H9 (cell line): ENCODE data around the gene CHSY3. TPM values are rescaled to one million over a fixed set of nuclear protein-coding genes. Genes with fewer than 3 reads are reported as not detected.

Source experiments
- DNase-seq: peaks from one replicate; pipeline ENCODE4 v3.0.0-alpha.2; 2017
- H2AFZ ChIP-seq: one replicate; pipeline ENCODE4 v1.6.1; 2013; ENCODE audit warnings: mild to moderate bottlenecking, low read length, control low read depth, moderate library complexity
- H2AK5ac ChIP-seq: 2 replicates; pipeline ENCODE4 v1.6.1; 2013; ENCODE audit warnings: low read length, control low read depth, mixed read lengths; ENCODE audit not compliant: insufficient read length
- H2BK120ac ChIP-seq: one replicate; pipeline ENCODE4 v1.6.1; 2013; ENCODE audit warnings: low read depth, mild to moderate bottlenecking, low read length, control low read depth, inconsistent platforms; ENCODE audit not compliant: poor library complexity, severe bottlenecking
- H2BK12ac ChIP-seq: 2 replicates; pipeline ENCODE4 v1.6.1; 2013; ENCODE audit warnings: low read length, control low read depth, mixed read lengths, low read depth; ENCODE audit not compliant: insufficient read length
- H2BK15ac ChIP-seq: 2 replicates; pipeline ENCODE4 v1.6.1; 2013; ENCODE audit warnings: low read depth, low read length, control low read depth
- H2BK20ac ChIP-seq: one replicate; pipeline ENCODE4 v1.6.1; 2013; ENCODE audit warnings: low read depth, mild to moderate bottlenecking, low read length, control low read depth, inconsistent platforms; ENCODE audit not compliant: poor library complexity, severe bottlenecking
- H2BK5ac ChIP-seq: 2 replicates; pipeline ENCODE4 v1.6.1; 2013; ENCODE audit warnings: low read length, control low read depth, mixed read lengths; ENCODE audit not compliant: insufficient read length
- H3K14ac ChIP-seq: 2 replicates; pipeline ENCODE4 v1.6.1; 2013; ENCODE audit warnings: low read length, control low read depth; ENCODE audit not compliant: insufficient read depth
- H3K18ac ChIP-seq: 2 replicates; pipeline ENCODE4 v1.6.1; 2013; ENCODE audit warnings: low read depth, mild to moderate bottlenecking, mixed read lengths, low read length, control low read depth; ENCODE audit not compliant: insufficient read length
- H3K23ac ChIP-seq: 2 replicates; pipeline ENCODE4 v1.6.1; 2013; ENCODE audit warnings: low read length, control low read depth, mixed read lengths, low read depth; ENCODE audit not compliant: insufficient read length
- H3K23me2 ChIP-seq: 2 replicates; pipeline ENCODE4 v1.6.1; 2013; ENCODE audit warnings: low read depth, mild to moderate bottlenecking, mixed read lengths, low read length, control low read depth; ENCODE audit not compliant: insufficient read length, poor library complexity, severe bottlenecking
- H3K27ac ChIP-seq: 2 replicates; pipeline ENCODE4 v1.5.1; 2013; ENCODE audit warnings: low read length, control low read depth, mixed read lengths, low read depth; ENCODE audit not compliant: insufficient read length
- H3K27me3 ChIP-seq: 2 replicates; pipeline ENCODE4 v1.6.1; 2013; ENCODE audit warnings: low read length, control low read depth, inconsistent platforms; ENCODE audit not compliant: insufficient read depth
- H3K4ac ChIP-seq: 2 replicates; pipeline ENCODE4 v1.6.1; 2013; ENCODE audit warnings: low read depth, mild to moderate bottlenecking, control low read depth, inconsistent platforms, low read length, moderate library complexity
- H3K4me1 ChIP-seq: 2 replicates; pipeline ENCODE4 v1.6.1; 2013; ENCODE audit warnings: low read length, control low read depth, inconsistent platforms; ENCODE audit not compliant: insufficient read depth
- H3K4me2 ChIP-seq: 2 replicates; pipeline ENCODE4 v1.6.1; 2013; ENCODE audit warnings: low read length, control low read depth, mixed read lengths; ENCODE audit not compliant: insufficient read length, insufficient read depth
- H3K56ac ChIP-seq: 2 replicates; pipeline ENCODE4 v1.6.1; 2013; ENCODE audit warnings: low read depth, mild to moderate bottlenecking, mixed read lengths, low read length, control low read depth; ENCODE audit not compliant: insufficient read length
- H3K79me1 ChIP-seq: 2 replicates; pipeline ENCODE4 v1.6.1; 2013; ENCODE audit warnings: low read depth, mild to moderate bottlenecking, moderate library complexity, low read length, control low read depth, inconsistent platforms; ENCODE audit not compliant: insufficient read depth, poor library complexity, severe bottlenecking
- H3K79me2 ChIP-seq: 2 replicates; pipeline ENCODE4 v1.6.1; 2013; ENCODE audit warnings: low read length, control low read depth, inconsistent platforms; ENCODE audit not compliant: insufficient read depth
- H3K9ac ChIP-seq: 2 replicates; pipeline ENCODE4 v1.6.1; 2013; ENCODE audit warnings: low read length, control low read depth, mixed read lengths; ENCODE audit not compliant: insufficient read length; ENCODE audit errors: extremely low read depth
- H3K9me3 ChIP-seq: one replicate; pipeline ENCODE4 v1.6.1; 2013; ENCODE audit warnings: low read depth, low read length, inconsistent platforms; ENCODE audit not compliant: control insufficient read depth
- H3T11ph ChIP-seq: one replicate; pipeline ENCODE4 v1.6.1; 2013; ENCODE audit warnings: mild to moderate bottlenecking, low read length, control low read depth, inconsistent platforms
- H4K20me1 ChIP-seq: one replicate; pipeline ENCODE4 v1.6.1; 2013; ENCODE audit not compliant: control insufficient read depth, insufficient read length, insufficient read depth
- H4K5ac ChIP-seq: 2 replicates; pipeline ENCODE4 v1.6.1; 2013; ENCODE audit warnings: low read depth, mild to moderate bottlenecking, mixed read lengths, low read length, control low read depth; ENCODE audit not compliant: insufficient read length
- H4K8ac ChIP-seq: replicated peaks from 2 replicates; pipeline ENCODE4 v1.6.1; 2013; ENCODE audit warnings: low read length, control low read depth, mixed read lengths, low read depth; ENCODE audit not compliant: insufficient read length
- H4K91ac ChIP-seq: 2 replicates; pipeline ENCODE4 v1.6.1; 2013; ENCODE audit warnings: low read depth, mild to moderate bottlenecking, moderate library complexity, mixed read lengths, low read length, control low read depth; ENCODE audit not compliant: insufficient read length
- H3K27ac Mint-ChIP-seq, 3 experiments: 2 replicates in 2 of 3; 3 replicates in 1 of 3; pipeline ENCODE4 v1.8.0; 2020 to 2021; ENCODE audit warnings: mixed read lengths in 3 of 3, mild to moderate bottlenecking in 1 of 3, moderate library complexity in 1 of 3
- H3K27me3 Mint-ChIP-seq: 2 replicates; pipeline ENCODE4 v1.8.0; 2021; ENCODE audit warnings: low read depth, mild to moderate bottlenecking, moderate library complexity, mixed read lengths
- H3K36me3 Mint-ChIP-seq, 3 experiments: 2 replicates in 2 of 3; 3 replicates in 1 of 3; pipeline ENCODE4 v1.8.0; 2020 to 2021; ENCODE audit warnings: low read depth in 3 of 3, mixed read lengths in 3 of 3; ENCODE audit not compliant: insufficient read depth in 1 of 3
- H3K4me1 Mint-ChIP-seq, 2 experiments: 2 replicates each; pipeline ENCODE4 v1.8.0; 2020; ENCODE audit warnings: mixed read lengths in 2 of 2
- H3K4me3 Mint-ChIP-seq, 2 experiments: 2 replicates in 1 of 2; 3 replicates in 1 of 2; pipeline ENCODE4 v1.8.0; 2020 to 2021; ENCODE audit warnings: mild to moderate bottlenecking in 2 of 2, mixed read lengths in 2 of 2, moderate library complexity in 1 of 2
- H3K9me3 Mint-ChIP-seq, 2 experiments: 2 replicates in 1 of 2; 3 replicates in 1 of 2; pipeline ENCODE4 v1.8.0; 2020; ENCODE audit warnings: mild to moderate bottlenecking in 2 of 2, mixed read lengths in 2 of 2, moderate library complexity in 1 of 2
- total RNA-seq: library from RNA; stranded (reverse); gene quantifications from 2 replicates; pipeline ENCODE4 v1.2.1, GENCODE V29; 2021
- TF ChIP-seq, protein P1 (sequence below): fragments of 200-600 bp; sonication (generic); conservative IDR thresholded peaks from 3 replicates; pipeline ENCODE4 v1.8.0; 2021; ENCODE audit warnings: antibody characterized with exemption, mild to moderate bottlenecking

CHSY3 gene
- total RNA-seq, 1 experiment from 2014 or later: 0.37 TPM

- H3K56ac ChIP-seq: no peak overlapping the region
- H2BK12ac ChIP-seq: no peak overlapping the region
- H3T11ph ChIP-seq: no peak overlapping the region
- no peak for DNase-seq
- no peak overlapping the region for H3K18ac ChIP-seq
- no peaks in the 10 kb centered on the region for H3K27me3 ChIP-seq
- no peak overlapping the region for H4K8ac ChIP-seq
- no peaks in the 10 kb centered on the region for H3K36me3 Mint-ChIP-seq
- H3K23me2 ChIP-seq: no peaks in the 10 kb centered on the region
- no peak overlapping the region for H2BK120ac ChIP-seq
- no peak overlapping the region for H4K91ac ChIP-seq
- H2BK5ac ChIP-seq: no peak overlapping the region
- no peak overlapping the region for H3K14ac ChIP-seq
- no peak overlapping the region for H2AFZ ChIP-seq
- no peak overlapping the region for H2BK15ac ChIP-seq
- no peak overlapping the region for H3K23ac ChIP-seq
- no peaks in the 10 kb centered on the region for H3K4me1 Mint-ChIP-seq
- no peak overlapping the region for H2AK5ac ChIP-seq
- H3K9ac ChIP-seq: no peak overlapping the region
- H3K27ac Mint-ChIP-seq: no peak overlapping the region
- no peaks in the 10 kb centered on the region for H3K27me3 Mint-ChIP-seq
- no peaks in the 10 kb centered on the region; a peak in 1 of 5 replicates for H3K9me3 Mint-ChIP-seq
- no peak overlapping the region for H3K27ac ChIP-seq
- H3K4me2 ChIP-seq: no peak overlapping the region
- H3K9me3 ChIP-seq: no peaks in the 10 kb centered on the region
- H3K4me3 Mint-ChIP-seq: no peak overlapping the region
- TF ChIP-seq, protein P1, sequence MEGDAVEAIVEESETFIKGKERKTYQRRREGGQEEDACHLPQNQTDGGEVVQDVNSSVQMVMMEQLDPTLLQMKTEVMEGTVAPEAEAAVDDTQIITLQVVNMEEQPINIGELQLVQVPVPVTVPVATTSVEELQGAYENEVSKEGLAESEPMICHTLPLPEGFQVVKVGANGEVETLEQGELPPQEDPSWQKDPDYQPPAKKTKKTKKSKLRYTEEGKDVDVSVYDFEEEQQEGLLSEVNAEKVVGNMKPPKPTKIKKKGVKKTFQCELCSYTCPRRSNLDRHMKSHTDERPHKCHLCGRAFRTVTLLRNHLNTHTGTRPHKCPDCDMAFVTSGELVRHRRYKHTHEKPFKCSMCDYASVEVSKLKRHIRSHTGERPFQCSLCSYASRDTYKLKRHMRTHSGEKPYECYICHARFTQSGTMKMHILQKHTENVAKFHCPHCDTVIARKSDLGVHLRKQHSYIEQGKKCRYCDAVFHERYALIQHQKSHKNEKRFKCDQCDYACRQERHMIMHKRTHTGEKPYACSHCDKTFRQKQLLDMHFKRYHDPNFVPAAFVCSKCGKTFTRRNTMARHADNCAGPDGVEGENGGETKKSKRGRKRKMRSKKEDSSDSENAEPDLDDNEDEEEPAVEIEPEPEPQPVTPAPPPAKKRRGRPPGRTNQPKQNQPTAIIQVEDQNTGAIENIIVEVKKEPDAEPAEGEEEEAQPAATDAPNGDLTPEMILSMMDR: no peak
- H4K5ac ChIP-seq: no peak overlapping the region
- H3K79me2 ChIP-seq: no peaks in the 10 kb centered on the region
- no peaks in the 10 kb centered on the region for H3K4me1 ChIP-seq
- no peak overlapping the region for H2BK20ac ChIP-seq
- H3K4ac ChIP-seq: no peak overlapping the region
- no peaks in the 10 kb centered on the region for H3K79me1 ChIP-seq
- no peaks in the 10 kb centered on the region for H4K20me1 ChIP-seq
These were observed 40.8 kb downstream of the CHSY3 start for GRCh38 chr5:129945028-129945427.
